ENCODE data around the gene CKS1B. TPM values are rescaled to one million over a fixed set of nuclear protein-coding genes. Genes with fewer than 3 reads are reported as not detected.
A peak's percentile ranks its signal among the peaks of the same experiment; 100 is the strongest.

The CKS1B gene
- total and polyA plus RNA-seq, 9 of the 15 experiments (the other 6 are each of a cell fraction or from before 2014, with no cell fraction given): 215 to 1,103 (median 460) TPM

- TF ChIP-seq MTF1 (CRISPR knock-in tag; IDR thresholded peaks at IDR 0.05; ENCODE audit: borderline replicate concordance) (no peak), RFX7 (CRISPR knock-in tag; IDR thresholded peaks at IDR 0.05) (no peak), SIN3A (IDR thresholded peaks at IDR 0.05; ENCODE audit: borderline replicate concordance in 2 of 2, control insufficient read depth in 1 of 2, low read depth in 2 of 2, low read length in 2 of 2) (peak; percentile 1 to 56; a peak in 1 of 4 replicates), ATF3 (IDR thresholded peaks at IDR 0.05) (no peak), ATF3 (CRISPR knock-in tag; conservative IDR thresholded peaks at IDR 0.05) (peak; percentile 48; the same call in 1 of the 2 replicates), ZNF778 (CRISPR knock-in tag; IDR thresholded peaks at IDR 0.05) (no peak), CHD2 (IDR thresholded peaks at IDR 0.05; ENCODE audit: low read depth, low read length) (peak; percentile 92)
- TF ChIP-seq, protein P1, sequence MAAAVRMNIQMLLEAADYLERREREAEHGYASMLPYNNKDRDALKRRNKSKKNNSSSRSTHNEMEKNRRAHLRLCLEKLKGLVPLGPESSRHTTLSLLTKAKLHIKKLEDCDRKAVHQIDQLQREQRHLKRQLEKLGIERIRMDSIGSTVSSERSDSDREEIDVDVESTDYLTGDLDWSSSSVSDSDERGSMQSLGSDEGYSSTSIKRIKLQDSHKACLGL (CRISPR knock-in tag; IDR thresholded peaks at IDR 0.05; ENCODE audit: borderline replicate concordance, poor library complexity, severe bottlenecking): no peak
- TF ChIP-seq, protein P2, sequence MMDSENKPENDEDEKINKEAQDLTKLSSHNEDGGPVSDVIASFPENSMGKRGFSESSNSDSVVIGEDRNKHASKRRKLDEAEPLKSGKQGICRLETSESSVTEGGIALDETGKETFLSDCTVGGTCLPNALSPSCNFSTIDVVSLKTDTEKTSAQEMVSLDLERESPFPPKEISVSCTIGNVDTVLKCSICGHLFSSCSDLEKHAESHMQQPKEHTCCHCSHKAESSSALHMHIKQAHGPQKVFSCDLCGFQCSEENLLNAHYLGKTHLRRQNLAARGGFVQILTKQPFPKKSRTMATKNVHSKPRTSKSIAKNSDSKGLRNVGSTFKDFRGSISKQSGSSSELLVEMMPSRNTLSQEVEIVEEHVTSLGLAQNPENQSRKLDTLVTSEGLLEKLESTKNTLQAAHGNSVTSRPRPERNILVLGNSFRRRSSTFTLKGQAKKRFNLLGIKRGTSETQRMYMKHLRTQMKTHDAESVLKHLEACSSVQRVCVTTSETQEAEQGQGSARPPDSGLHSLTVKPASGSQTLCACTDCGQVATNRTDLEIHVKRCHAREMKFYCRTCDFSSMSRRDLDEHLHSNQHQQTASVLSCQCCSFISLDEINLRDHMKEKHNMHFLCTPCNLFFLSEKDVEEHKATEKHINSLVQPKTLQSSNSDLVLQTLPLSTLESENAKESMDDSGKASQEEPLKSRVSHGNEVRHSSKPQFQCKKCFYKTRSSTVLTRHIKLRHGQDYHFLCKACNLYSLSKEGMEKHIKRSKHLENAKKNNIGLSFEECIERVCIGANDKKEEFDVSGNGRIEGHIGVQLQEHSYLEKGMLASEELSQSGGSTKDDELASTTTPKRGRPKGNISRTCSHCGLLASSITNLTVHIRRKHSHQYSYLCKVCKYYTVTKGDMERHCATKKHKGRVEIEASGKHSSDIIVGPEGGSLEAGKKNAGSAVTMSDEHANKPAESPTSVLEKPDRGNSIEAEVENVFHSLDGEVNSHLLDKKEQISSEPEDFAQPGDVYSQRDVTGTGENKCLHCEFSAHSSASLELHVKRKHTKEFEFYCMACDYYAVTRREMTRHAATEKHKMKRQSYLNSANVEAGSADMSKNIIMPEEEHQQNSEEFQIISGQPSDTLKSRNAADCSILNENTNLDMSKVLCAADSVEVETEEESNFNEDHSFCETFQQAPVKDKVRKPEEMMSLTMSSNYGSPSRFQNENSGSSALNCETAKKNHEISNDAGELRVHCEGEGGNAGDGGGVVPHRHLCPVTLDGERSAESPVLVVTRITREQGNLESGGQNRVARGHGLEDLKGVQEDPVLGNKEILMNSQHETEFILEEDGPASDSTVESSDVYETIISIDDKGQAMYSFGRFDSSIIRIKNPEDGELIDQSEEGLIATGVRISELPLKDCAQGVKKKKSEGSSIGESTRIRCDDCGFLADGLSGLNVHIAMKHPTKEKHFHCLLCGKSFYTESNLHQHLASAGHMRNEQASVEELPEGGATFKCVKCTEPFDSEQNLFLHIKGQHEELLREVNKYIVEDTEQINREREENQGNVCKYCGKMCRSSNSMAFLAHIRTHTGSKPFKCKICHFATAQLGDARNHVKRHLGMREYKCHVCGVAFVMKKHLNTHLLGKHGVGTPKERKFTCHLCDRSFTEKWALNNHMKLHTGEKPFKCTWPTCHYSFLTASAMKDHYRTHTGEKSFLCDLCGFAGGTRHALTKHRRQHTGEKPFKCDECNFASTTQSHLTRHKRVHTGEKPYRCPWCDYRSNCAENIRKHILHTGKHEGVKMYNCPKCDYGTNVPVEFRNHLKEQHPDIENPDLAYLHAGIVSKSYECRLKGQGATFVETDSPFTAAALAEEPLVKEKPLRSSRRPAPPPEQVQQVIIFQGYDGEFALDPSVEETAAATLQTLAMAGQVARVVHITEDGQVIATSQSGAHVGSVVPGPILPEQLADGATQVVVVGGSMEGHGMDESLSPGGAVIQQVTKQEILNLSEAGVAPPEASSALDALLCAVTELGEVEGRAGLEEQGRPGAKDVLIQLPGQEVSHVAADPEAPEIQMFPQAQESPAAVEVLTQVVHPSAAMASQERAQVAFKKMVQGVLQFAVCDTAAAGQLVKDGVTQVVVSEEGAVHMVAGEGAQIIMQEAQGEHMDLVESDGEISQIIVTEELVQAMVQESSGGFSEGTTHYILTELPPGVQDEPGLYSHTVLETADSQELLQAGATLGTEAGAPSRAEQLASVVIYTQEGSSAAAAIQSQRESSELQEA (IDR thresholded peaks at IDR 0.05; ENCODE audit: low read depth): no peak
- TF ChIP-seq, protein P3, sequence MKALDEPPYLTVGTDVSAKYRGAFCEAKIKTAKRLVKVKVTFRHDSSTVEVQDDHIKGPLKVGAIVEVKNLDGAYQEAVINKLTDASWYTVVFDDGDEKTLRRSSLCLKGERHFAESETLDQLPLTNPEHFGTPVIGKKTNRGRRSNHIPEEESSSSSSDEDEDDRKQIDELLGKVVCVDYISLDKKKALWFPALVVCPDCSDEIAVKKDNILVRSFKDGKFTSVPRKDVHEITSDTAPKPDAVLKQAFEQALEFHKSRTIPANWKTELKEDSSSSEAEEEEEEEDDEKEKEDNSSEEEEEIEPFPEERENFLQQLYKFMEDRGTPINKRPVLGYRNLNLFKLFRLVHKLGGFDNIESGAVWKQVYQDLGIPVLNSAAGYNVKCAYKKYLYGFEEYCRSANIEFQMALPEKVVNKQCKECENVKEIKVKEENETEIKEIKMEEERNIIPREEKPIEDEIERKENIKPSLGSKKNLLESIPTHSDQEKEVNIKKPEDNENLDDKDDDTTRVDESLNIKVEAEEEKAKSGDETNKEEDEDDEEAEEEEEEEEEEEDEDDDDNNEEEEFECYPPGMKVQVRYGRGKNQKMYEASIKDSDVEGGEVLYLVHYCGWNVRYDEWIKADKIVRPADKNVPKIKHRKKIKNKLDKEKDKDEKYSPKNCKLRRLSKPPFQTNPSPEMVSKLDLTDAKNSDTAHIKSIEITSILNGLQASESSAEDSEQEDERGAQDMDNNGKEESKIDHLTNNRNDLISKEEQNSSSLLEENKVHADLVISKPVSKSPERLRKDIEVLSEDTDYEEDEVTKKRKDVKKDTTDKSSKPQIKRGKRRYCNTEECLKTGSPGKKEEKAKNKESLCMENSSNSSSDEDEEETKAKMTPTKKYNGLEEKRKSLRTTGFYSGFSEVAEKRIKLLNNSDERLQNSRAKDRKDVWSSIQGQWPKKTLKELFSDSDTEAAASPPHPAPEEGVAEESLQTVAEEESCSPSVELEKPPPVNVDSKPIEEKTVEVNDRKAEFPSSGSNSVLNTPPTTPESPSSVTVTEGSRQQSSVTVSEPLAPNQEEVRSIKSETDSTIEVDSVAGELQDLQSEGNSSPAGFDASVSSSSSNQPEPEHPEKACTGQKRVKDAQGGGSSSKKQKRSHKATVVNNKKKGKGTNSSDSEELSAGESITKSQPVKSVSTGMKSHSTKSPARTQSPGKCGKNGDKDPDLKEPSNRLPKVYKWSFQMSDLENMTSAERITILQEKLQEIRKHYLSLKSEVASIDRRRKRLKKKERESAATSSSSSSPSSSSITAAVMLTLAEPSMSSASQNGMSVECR (CRISPR knock-in tag; IDR thresholded peaks at IDR 0.05): peak; percentile 83; the same call in 1 of the 2 replicates
Measured at GRCh38 chr1:154936555-154937084, 37.9 kb upstream of the CKS1B start, which contains the start of gene PMVK (continued).
